ENCODE measurements around the gene PLXNA2. TPM values are rescaled to one million over a fixed set of nuclear protein-coding genes. Genes with fewer than 3 reads are reported as not detected.

The PLXNA2 gene
- total and polyA plus RNA-seq, 3 donors from 2014 or later = 4.1 to 5.5 (median 4.7) TPM

- H3K4me3 ChIP-seq = no peak overlapping the region
- no peak overlapping the region for H3K27ac ChIP-seq
- intact Hi-C loops (cut with DNase I; ENCODE audit: low total_unique reads) = no loop called here
- H3K36me3 ChIP-seq (ENCODE audit: low read depth, missing control alignments) = no peaks in the 10 kb centered on the region
- WGBS, 2 donors = 85 to 86% methylated on average over 12 of the region's 12 CpGs
- no peaks in the 10 kb centered on the region for H3K9me3 ChIP-seq
- H3K27me3 ChIP-seq = no peaks in the 10 kb centered on the region
- DNase-seq = no peak
- no peak for TF ChIP-seq POLR2A (IDR thresholded peaks at IDR 0.05)
- TF ChIP-seq, protein P1, sequence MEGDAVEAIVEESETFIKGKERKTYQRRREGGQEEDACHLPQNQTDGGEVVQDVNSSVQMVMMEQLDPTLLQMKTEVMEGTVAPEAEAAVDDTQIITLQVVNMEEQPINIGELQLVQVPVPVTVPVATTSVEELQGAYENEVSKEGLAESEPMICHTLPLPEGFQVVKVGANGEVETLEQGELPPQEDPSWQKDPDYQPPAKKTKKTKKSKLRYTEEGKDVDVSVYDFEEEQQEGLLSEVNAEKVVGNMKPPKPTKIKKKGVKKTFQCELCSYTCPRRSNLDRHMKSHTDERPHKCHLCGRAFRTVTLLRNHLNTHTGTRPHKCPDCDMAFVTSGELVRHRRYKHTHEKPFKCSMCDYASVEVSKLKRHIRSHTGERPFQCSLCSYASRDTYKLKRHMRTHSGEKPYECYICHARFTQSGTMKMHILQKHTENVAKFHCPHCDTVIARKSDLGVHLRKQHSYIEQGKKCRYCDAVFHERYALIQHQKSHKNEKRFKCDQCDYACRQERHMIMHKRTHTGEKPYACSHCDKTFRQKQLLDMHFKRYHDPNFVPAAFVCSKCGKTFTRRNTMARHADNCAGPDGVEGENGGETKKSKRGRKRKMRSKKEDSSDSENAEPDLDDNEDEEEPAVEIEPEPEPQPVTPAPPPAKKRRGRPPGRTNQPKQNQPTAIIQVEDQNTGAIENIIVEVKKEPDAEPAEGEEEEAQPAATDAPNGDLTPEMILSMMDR (IDR thresholded peaks at IDR 0.05) = no peak
- H3K4me1 ChIP-seq = no peaks in the 10 kb centered on the region
Measured at GRCh38 chr1:208118841-208119606, 125.2 kb downstream of the PLXNA2 start.

- H3K4me3 ChIP-seq = no peak overlapping the region
- no peaks in the 10 kb centered on the region for H3K36me3 ChIP-seq (ENCODE audit: low read depth, missing control alignments)
- H3K9me3 ChIP-seq = no peaks in the 10 kb centered on the region
- H3K4me1 ChIP-seq = no peaks in the 10 kb centered on the region
- DNase-seq = no peak
- intact Hi-C loops (cut with DNase I; ENCODE audit: low total_unique reads) = no loop called here
- 50 to 72% methylated on average over 2 to 5 of the region's 5 CpGs for WGBS, 2 donors
- no peaks in the 10 kb centered on the region for H3K27me3 ChIP-seq
- TF ChIP-seq POLR2A (IDR thresholded peaks at IDR 0.05) = no peak
- TF ChIP-seq, protein P1 (IDR thresholded peaks at IDR 0.05) = no peak
- no peak overlapping the region for H3K27ac ChIP-seq
Measured at GRCh38 chr1:208118306-208118705, 125.9 kb downstream of the PLXNA2 start.

GRCh38 chr1:208117826-208118225 lies 126.4 kb downstream of the PLXNA2 start:
- intact Hi-C loops (cut with DNase I; ENCODE audit: low total_unique reads) = no loop called here

GRCh38 chr1:208117409-208117808 lies 126.8 kb downstream of the PLXNA2 start:
- WGBS, 2 donors = 75 to 88% methylated on average over 3 of the region's 3 CpGs
- no peak for TF ChIP-seq POLR2A (IDR thresholded peaks at IDR 0.05)
- TF ChIP-seq, protein P1 (IDR thresholded peaks at IDR 0.05) = no peak
- H3K4me3 ChIP-seq = no peak overlapping the region
- H3K4me1 ChIP-seq = no peaks in the 10 kb centered on the region
- H3K27me3 ChIP-seq = no peaks in the 10 kb centered on the region
- intact Hi-C loops (cut with DNase I; ENCODE audit: low total_unique reads) = no loop called here
- H3K36me3 ChIP-seq (ENCODE audit: low read depth, missing control alignments) = no peaks in the 10 kb centered on the region
- DNase-seq = no peak
- H3K9me3 ChIP-seq = no peaks in the 10 kb centered on the region
- H3K27ac ChIP-seq = no peak overlapping the region

More at GRCh38 chr1:208117826-208118225, 126.4 kb downstream of the PLXNA2 start:
- TF ChIP-seq POLR2A (IDR thresholded peaks at IDR 0.05) = no peak
- TF ChIP-seq, protein P1 (IDR thresholded peaks at IDR 0.05) = no peak
- 81 to 83% methylated on average over 4 of the region's 4 CpGs for WGBS, 2 donors
- H3K4me1 ChIP-seq = no peaks in the 10 kb centered on the region
- no peak overlapping the region for H3K27ac ChIP-seq
- DNase-seq = no peak
- no peaks in the 10 kb centered on the region for H3K9me3 ChIP-seq
- H3K27me3 ChIP-seq = no peaks in the 10 kb centered on the region
- H3K4me3 ChIP-seq = no peak overlapping the region
- no peaks in the 10 kb centered on the region for H3K36me3 ChIP-seq (ENCODE audit: low read depth, missing control alignments)
